ENCODE results near the gene MCF2L2.

DNA sequence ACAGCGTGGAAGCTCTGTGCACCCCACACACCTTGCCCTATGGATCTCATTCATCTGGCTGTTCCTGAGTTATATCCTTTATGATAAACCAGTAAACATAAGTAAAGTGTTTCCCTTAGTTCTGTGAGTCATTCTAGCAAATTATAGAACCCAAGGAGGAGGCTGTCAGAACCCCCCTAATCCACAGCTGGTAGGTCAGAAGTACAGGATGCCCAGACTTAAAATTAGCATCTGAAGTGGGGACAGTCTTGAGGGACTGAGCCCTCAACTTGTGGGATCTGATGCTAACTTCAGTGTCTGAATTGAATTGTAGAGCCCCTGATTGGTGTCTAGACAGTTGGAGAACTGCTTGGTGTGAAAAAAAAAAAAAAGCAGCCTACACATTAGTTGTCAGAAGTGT is 100.3 kb downstream of the MCF2L2 start:
- TF ChIP-seq TAF1 (IDR thresholded peaks at IDR 0.05; ENCODE audit: low read depth, low read length), result no peak
- TF ChIP-seq POLR2A (IDR thresholded peaks at IDR 0.05; ENCODE audit: low read depth, low read length), result no peak

Data from GM12891 (cell line).